Measurements from ENCODE around the gene MAD1L1. TPM values are rescaled to one million over a fixed set of nuclear protein-coding genes. Genes with fewer than 3 reads are reported as not detected.

Gene MAD1L1
- total RNA-seq, 4 donors from 2014 or later: 8.0 to 52.7 (median 26.7) TPM

GRCh38 chr7:2151237-2151636, 81.5 kb downstream of the MAD1L1 start:
- no peak for DNase-seq
- TF ChIP-seq EP300 (IDR thresholded peaks at IDR 0.05; ENCODE audit: low read depth) (no peak), POLR2AphosphoS5 (IDR thresholded peaks at IDR 0.05) (no peak), POLR2A (IDR thresholded peaks at IDR 0.05) (no peak)
- TF ChIP-seq, protein P1, sequence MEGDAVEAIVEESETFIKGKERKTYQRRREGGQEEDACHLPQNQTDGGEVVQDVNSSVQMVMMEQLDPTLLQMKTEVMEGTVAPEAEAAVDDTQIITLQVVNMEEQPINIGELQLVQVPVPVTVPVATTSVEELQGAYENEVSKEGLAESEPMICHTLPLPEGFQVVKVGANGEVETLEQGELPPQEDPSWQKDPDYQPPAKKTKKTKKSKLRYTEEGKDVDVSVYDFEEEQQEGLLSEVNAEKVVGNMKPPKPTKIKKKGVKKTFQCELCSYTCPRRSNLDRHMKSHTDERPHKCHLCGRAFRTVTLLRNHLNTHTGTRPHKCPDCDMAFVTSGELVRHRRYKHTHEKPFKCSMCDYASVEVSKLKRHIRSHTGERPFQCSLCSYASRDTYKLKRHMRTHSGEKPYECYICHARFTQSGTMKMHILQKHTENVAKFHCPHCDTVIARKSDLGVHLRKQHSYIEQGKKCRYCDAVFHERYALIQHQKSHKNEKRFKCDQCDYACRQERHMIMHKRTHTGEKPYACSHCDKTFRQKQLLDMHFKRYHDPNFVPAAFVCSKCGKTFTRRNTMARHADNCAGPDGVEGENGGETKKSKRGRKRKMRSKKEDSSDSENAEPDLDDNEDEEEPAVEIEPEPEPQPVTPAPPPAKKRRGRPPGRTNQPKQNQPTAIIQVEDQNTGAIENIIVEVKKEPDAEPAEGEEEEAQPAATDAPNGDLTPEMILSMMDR (IDR thresholded peaks at IDR 0.05): no peak
- Histone ChIP-seq H3K27me3 (no peaks in the 10 kb centered on the region), H3K4me3 (no peak overlapping the region), H3K36me3 (no peaks in the 10 kb centered on the region), H3K4me1 (no peaks in the 10 kb centered on the region), H3K9me3 (no peaks in the 10 kb centered on the region), H3K27ac (no peak overlapping the region)
- intact Hi-C loops (cut with DNase I; ENCODE audit: low total_unique reads) (no loop called here), in situ Hi-C loops (cut with MboI; ENCODE audit: low pct_ligation_motif_present in 1 of 4, low pct_unique_long_range_greater_than_20kb in 1 of 4, low sequenced_read_pairs in 3 of 4) (no loop called here)
- 90 to 100% methylated on average over 6 to 8 of the region's 8 CpGs for WGBS, 2 donors (ENCODE audit: low coverage in 1 of 2)

DNA sequence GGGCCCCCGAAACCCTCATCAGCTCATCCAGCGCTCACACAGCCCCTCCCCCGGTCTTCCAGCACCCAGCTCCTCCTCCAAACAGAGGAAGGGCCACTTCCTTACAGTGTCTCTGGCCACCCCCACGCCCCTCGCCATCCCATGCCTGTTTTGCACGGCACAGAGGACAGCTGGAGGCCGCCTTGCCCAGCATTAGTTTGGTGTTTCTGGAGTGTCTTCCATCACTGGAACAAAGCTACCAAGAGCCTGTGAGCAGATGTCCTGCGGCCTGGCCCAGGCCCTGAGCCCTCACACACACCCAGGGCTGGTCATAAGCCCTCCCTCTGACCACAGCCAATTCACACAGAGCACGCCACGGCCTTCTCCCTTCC, 82.3 kb downstream of the MAD1L1 start:
- intact Hi-C loops (cut with DNase I; ENCODE audit: low total_unique reads) (no loop called here), in situ Hi-C loops (cut with MboI; ENCODE audit: low pct_ligation_motif_present in 1 of 4, low pct_unique_long_range_greater_than_20kb in 1 of 4, low sequenced_read_pairs in 3 of 4) (no loop called here)
- H3K36me3 ChIP-seq: no peaks in the 10 kb centered on the region
- H3K9me3 ChIP-seq: no peaks in the 10 kb centered on the region
- no peak overlapping the region for H3K4me3 ChIP-seq
- no peak for DNase-seq
- no peak for TF ChIP-seq POLR2A (IDR thresholded peaks at IDR 0.05)
- TF ChIP-seq, protein P1 (IDR thresholded peaks at IDR 0.05): no peak
- no peaks in the 10 kb centered on the region for H3K4me1 ChIP-seq
- no peaks in the 10 kb centered on the region for H3K27me3 ChIP-seq
- 80 to 94% methylated on average over 1 to 10 of the region's 10 CpGs for WGBS, 2 donors (ENCODE audit: low coverage in 1 of 2)
- H3K27ac ChIP-seq: no peak overlapping the region

DNA sequence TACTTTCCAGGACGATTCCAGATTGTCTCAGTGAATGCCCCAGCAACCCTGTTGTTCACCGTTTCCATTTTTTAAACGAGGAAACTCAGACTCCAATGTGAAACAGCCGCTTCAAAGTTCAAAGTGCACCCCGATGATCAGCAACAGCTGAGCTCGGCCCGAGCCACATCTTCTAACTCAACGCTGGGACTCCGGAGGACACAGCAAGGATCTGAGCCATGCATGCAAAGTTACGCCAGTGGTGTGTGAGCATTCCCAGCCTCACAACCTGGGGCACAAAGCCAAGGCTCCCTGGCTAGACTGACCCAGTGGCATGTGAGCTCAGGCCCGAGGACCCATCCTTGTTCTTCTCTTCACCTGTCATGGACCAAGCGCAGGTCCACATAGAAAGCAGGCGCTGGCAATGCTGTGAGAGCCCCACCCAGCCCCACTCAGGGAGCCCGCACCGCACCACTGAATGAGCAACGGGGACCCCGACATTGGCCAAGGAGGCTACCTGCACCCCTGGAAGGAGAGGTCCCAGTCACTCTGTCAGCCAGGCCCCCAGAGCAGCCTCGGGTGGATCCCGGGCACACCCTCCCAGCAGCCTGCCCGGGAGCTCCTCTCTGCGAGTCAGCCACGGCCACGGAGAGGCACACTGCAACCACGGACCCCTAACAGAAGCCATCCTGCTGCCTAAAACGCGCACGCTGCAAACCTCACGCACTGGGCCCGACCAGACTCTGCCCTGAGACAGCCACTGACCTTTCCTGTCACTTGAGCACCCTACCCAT, 82.9 kb downstream of the MAD1L1 start:
- Histone ChIP-seq H3K4me1 (no peaks in the 10 kb centered on the region), H3K27me3 (no peaks in the 10 kb centered on the region), H3K9me3 (no peaks in the 10 kb centered on the region), H3K36me3 (no peaks in the 10 kb centered on the region), H3K27ac (no peak overlapping the region), H3K4me3 (no peak overlapping the region)
- TF ChIP-seq, protein P1 (IDR thresholded peaks at IDR 0.05): no peak
- TF ChIP-seq POLR2A (IDR thresholded peaks at IDR 0.05) (no peak), POLR2AphosphoS5 (IDR thresholded peaks at IDR 0.05) (no peak), EP300 (IDR thresholded peaks at IDR 0.05; ENCODE audit: low read depth) (no peak)
- intact Hi-C loops (cut with DNase I; ENCODE audit: low total_unique reads) (no loop called here), in situ Hi-C loops (cut with MboI; ENCODE audit: low pct_ligation_motif_present in 1 of 4, low pct_unique_long_range_greater_than_20kb in 1 of 4, low sequenced_read_pairs in 3 of 4) (no loop called here)
- no peak for DNase-seq
- WGBS, 2 donors (ENCODE audit: low coverage in 1 of 2): 84 to 89% methylated on average over 10 to 29 of the region's 29 CpGs

GRCh38 chr7:2148814-2149213, 83.9 kb downstream of the MAD1L1 start:
- intact Hi-C loops (cut with DNase I; ENCODE audit: low total_unique reads): no loop called here
- TF ChIP-seq POLR2AphosphoS5 (IDR thresholded peaks at IDR 0.05): no peak
- TF ChIP-seq POLR2A (IDR thresholded peaks at IDR 0.05): no peak
- no peak for TF ChIP-seq EP300 (IDR thresholded peaks at IDR 0.05; ENCODE audit: low read depth)
- TF ChIP-seq, protein P1 (IDR thresholded peaks at IDR 0.05): no peak
- Histone ChIP-seq H3K36me3 (no peaks in the 10 kb centered on the region), H3K4me3 (no peak overlapping the region), H3K9me3 (no peaks in the 10 kb centered on the region), H3K27me3 (no peaks in the 10 kb centered on the region), H3K27ac (no peak overlapping the region), H3K4me1 (no peaks in the 10 kb centered on the region)
- in situ Hi-C loops (cut with MboI; ENCODE audit: low pct_ligation_motif_present in 1 of 4, low pct_unique_long_range_greater_than_20kb in 1 of 4, low sequenced_read_pairs in 3 of 4): no loop called here
- 99% methylated on average over 7 of the region's 7 CpGs; no CpG with 5 or more reads in 1 of the 2 donors for WGBS, 2 donors (ENCODE audit: low coverage in 1 of 2)
- no peak for DNase-seq
